ENCODE data around the gene PARD3B. TPM values are rescaled to one million over a fixed set of nuclear protein-coding genes. Genes with fewer than 3 reads are reported as not detected.

Gene PARD3B
- total RNA-seq, 4 donors from 2014 or later = 32.8 to 69.6 (median 47.3) TPM

DNA sequence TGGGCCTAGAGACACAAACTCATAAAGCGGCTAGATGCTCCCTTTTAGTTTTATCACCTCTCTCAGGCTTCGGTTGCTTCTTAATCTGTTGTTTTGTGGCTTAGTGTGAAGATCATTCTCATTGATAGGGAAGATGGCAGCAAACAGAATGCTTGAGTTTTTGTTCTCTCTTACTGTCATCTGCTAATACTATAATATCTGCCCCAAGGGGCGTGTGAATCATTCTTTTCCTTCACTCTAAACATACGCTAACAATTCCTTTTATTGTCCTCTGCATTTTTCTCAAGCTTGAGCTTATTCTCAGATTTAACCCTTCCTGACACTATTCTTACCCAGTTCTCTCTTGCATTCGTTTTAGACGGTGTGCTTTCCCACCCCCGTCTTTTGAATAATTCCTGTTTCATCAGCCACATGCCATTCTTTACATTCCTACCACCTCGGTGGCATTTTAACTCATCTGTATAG, 813.1 kb downstream of the PARD3B start:
- TF ChIP-seq, protein P1, sequence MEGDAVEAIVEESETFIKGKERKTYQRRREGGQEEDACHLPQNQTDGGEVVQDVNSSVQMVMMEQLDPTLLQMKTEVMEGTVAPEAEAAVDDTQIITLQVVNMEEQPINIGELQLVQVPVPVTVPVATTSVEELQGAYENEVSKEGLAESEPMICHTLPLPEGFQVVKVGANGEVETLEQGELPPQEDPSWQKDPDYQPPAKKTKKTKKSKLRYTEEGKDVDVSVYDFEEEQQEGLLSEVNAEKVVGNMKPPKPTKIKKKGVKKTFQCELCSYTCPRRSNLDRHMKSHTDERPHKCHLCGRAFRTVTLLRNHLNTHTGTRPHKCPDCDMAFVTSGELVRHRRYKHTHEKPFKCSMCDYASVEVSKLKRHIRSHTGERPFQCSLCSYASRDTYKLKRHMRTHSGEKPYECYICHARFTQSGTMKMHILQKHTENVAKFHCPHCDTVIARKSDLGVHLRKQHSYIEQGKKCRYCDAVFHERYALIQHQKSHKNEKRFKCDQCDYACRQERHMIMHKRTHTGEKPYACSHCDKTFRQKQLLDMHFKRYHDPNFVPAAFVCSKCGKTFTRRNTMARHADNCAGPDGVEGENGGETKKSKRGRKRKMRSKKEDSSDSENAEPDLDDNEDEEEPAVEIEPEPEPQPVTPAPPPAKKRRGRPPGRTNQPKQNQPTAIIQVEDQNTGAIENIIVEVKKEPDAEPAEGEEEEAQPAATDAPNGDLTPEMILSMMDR (IDR thresholded peaks at IDR 0.05; ENCODE audit: low read depth) = no peak

DNA sequence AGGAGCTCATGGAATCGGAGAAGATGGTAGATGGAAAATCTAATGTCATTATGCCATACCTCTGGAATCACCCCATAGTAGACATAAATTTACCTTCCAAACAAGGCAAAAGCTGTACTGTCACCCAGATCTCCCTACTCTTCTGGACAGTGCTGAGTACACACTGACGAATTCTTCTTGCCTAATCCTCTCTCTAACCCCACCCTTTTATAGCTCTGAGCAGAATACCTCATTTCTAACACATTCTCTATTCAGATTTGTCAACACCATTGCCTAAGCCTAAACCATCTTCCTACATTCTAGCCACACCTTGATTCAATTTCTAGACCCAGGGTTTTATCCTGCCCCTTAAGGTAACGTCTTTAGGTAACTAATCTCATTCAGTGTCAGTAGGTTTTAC, 816.0 kb downstream of the PARD3B start:
- TF ChIP-seq, protein P1 (IDR thresholded peaks at IDR 0.05; ENCODE audit: low read depth) = no peak

DNA sequence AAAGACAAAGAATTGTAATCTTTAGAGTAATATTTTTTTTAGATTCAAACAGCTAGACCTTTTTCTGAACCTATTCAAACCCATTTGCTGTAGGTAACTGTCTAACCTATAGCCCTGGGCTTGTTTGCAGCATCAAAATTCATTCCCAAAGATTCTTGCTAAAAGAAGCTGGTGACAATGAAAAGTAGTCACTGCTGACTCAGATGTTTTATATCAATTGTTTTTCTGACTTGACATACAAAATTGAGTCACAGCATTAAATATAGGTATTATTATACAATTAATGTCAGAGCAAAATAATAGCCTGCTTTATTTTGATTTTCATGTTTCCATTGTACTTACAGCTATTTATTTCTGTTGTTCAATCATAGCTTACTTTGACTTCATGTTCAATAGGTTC, 816.7 kb downstream of the PARD3B start:
- TF ChIP-seq, protein P1 (IDR thresholded peaks at IDR 0.05; ENCODE audit: low read depth) = no peak

DNA sequence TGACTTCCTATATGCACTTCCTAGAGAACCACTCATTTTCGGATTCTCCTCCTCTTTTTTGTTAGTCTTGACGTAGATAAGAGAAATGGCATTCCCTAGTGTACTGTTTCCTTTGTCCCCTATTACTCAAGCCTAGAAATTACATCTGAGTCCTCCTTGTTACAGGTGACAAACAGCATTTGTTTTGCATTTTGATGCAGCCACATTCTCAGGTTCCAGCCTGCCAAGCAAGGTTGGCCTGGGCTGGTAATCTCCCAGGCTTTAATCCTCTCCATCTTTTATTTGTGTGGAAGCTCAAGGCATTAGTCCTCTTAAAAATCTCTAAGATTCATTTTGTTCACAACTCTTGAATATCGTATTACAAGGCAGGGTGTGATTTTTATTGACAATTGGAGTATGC, 819.0 kb downstream of the PARD3B start:
- TF ChIP-seq, protein P1 (IDR thresholded peaks at IDR 0.05; ENCODE audit: low read depth) = no peak

DNA sequence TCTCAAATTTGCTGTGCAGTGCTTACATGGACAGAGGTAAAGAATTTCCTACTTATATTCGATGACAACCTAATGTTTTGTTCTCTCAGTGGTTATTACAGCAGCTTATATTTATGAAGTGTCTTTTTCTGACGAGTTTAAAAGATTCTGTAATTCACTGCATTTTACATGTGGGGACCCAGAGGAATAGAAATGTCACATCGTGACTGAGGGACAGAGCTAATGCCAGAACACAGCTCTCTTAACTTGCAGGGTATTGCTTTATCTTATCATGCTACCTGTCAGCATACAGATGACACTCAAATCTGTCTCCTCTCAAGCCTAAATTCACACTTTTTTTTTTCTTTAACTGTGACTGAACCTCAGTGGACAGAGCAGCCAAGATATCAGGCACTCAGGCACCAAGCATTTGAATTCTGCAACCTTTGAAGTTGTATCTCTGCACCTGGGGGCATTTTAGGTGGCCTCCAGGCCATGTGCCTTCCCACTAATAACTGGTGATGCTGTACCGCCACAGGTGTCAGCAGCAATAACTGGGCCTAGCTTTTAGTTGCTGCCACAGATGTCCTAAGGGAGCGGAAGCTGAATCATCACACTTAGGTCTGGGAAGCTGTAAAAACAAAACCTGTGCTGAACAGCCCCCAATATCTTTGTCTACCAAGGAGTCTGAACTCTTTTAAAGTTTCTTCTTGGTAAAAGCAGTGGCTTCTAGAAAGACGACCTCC, 821.2 kb downstream of the PARD3B start:
- TF ChIP-seq, protein P1 (IDR thresholded peaks at IDR 0.05; ENCODE audit: low read depth) = no peak

DNA sequence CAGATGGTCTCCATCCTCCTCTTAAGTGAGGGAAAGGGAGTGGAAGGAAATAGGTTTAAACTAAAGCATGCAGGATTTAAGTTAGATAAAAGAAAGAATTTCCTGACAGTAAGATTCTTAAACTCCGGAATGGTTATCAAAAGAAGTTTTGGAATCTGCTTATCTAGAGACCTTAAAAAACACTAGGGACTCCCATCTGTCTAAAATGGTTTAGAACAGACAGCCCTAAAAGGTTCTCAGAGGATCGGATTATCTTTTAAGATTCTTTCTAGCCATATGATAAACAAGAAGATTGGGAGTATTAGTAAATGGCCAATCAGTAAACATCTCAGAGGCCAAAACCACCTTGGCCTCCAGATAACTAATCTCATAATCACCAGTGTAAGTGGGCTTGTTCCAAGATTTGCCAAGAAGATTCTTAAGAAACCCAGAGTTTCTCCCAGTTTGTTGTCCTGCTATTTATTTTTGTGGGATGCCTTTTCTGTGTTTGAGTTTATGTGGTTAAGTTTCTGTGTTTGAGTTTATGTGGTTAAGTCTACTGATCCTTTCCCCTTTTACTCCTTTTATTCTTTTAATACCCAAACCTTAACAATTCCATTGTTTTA, 822.2 kb downstream of the PARD3B start:
- TF ChIP-seq, protein P1 (IDR thresholded peaks at IDR 0.05; ENCODE audit: low read depth) = no peak

DNA sequence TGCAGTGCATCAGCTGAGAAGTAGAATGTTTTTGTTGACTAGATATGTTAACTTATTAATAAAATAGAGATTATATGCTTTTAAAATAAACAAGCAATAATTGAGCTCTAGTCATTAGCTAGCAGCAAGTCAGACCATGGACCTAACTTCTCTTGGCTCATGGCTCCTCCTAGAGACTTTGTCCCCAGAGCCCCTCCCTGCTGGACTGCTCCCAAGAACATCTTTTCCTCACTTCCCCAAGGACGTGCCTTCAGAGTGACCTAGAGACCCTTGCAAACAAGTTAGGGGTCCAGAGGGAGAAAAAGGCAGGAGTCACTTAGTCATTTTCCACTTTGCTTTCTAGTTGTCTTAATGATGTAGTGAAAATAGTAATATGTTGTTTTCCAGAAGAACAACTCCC, 824.5 kb downstream of the PARD3B start:
- TF ChIP-seq, protein P1 (IDR thresholded peaks at IDR 0.05; ENCODE audit: low read depth) = no peak

All from subcutaneous adipose tissue (tissue), 4 donors.